GM23338 (cell line): ENCODE measurements around the gene CDIPT. TPM values are rescaled to one million over a fixed set of nuclear protein-coding genes. Genes with fewer than 3 reads are reported as not detected.

Experiments used
- ATAC-seq: fragments of 200-7000 bp; cut with Tn5 transposase; 3 replicates; pipeline ENCODE4 v1.9.1; 2020
- DNase-seq: peaks from one replicate; pipeline ENCODE4 v3.0.0-alpha.2; 2015; ENCODE audit warnings: low spot score
- H2AFZ ChIP-seq: fragments of 200-600 bp; sonication (generic); 2 replicates; pipeline ENCODE4 v1.8.0; 2016; ENCODE audit warnings: antibody characterized with exemption, mild to moderate bottlenecking, moderate library complexity
- H3F3A ChIP-seq: fragments of 200-600 bp; sonication (generic); replicated peaks from 2 replicates; pipeline ENCODE4 v1.8.0; 2017; ENCODE audit warnings: antibody characterized with exemption, mixed run types, low read depth
- H3K27ac ChIP-seq: fragments of 200-600 bp; sonication (generic); 2 replicates; pipeline ENCODE4 v1.6.1; 2016; ENCODE audit warnings: low read depth
- H3K27me3 ChIP-seq: fragments of 200-600 bp; sonication (generic); 2 replicates; pipeline ENCODE4 v1.8.0; 2016; ENCODE audit warnings: mild to moderate bottlenecking, mixed run types, moderate library complexity; ENCODE audit not compliant: insufficient read depth
- H3K36me3 ChIP-seq: fragments of 200-600 bp; sonication (generic); 2 replicates; pipeline ENCODE4 v1.8.0; 2016; ENCODE audit warnings: mild to moderate bottlenecking; ENCODE audit not compliant: insufficient read depth
- H3K4me1 ChIP-seq: fragments of 200-600 bp; sonication (generic); 2 replicates; pipeline ENCODE4 v1.8.0; 2016; ENCODE audit warnings: mild to moderate bottlenecking, moderate library complexity; ENCODE audit not compliant: insufficient read depth
- H3K4me2 ChIP-seq: fragments of 200-600 bp; sonication (generic); 2 replicates; pipeline ENCODE4 v1.7.1; 2017; ENCODE audit warnings: mixed run types
- H3K4me3 ChIP-seq: fragments of 200-600 bp; sonication (generic); 2 replicates; pipeline ENCODE4 v1.6.1; 2016; ENCODE audit warnings: mixed run types
- H3K79me2 ChIP-seq: fragments of 200-600 bp; sonication (generic); replicated peaks from 2 replicates; pipeline ENCODE4 v1.8.0; 2017; ENCODE audit warnings: mild to moderate bottlenecking; ENCODE audit not compliant: insufficient read depth
- H3K9me2 ChIP-seq: fragments of 200-600 bp; sonication (generic); 2 replicates; pipeline ENCODE4 v1.8.0; 2017; ENCODE audit not compliant: insufficient read depth
- H4K20me1 ChIP-seq: fragments of 200-600 bp; sonication (generic); replicated peaks from 2 replicates; pipeline ENCODE4 v1.8.0; 2017; ENCODE audit warnings: mild to moderate bottlenecking; ENCODE audit not compliant: insufficient read depth
- H3K27ac Mint-ChIP-seq: 2 replicates; pipeline ENCODE4 v1.8.0; 2020; ENCODE audit warnings: inconsistent platforms, mild to moderate bottlenecking, moderate library complexity, mixed read lengths
- H3K27me3 Mint-ChIP-seq: 3 replicates; pipeline ENCODE4 v1.8.0; 2022; ENCODE audit warnings: low read depth, mild to moderate bottlenecking, moderate library complexity, mixed read lengths, inconsistent platforms; ENCODE audit not compliant: insufficient read depth, poor library complexity
- H3K36me3 Mint-ChIP-seq: 3 replicates; pipeline ENCODE4 v1.8.0; 2021; ENCODE audit warnings: low read depth, mild to moderate bottlenecking, inconsistent platforms, moderate library complexity, mixed read lengths
- H3K4me1 Mint-ChIP-seq: 3 replicates; pipeline ENCODE4 v1.8.0; 2020; ENCODE audit warnings: mild to moderate bottlenecking, inconsistent platforms, mixed read lengths
- H3K4me3 Mint-ChIP-seq: 3 replicates; pipeline ENCODE4 v1.8.0; 2021; ENCODE audit warnings: moderate library complexity, mild to moderate bottlenecking, inconsistent platforms, mixed read lengths
- H3K9me3 Mint-ChIP-seq: 3 replicates; pipeline ENCODE4 v1.8.0; 2020; ENCODE audit warnings: moderate library complexity, mild to moderate bottlenecking, inconsistent platforms, mixed read lengths
- CREB1 ChIP-seq: fragments of 250-450 bp; sonication (Bioruptor Pico); IDR thresholded peaks from 2 replicates; pipeline ENCODE4 v1.5.0; 2020; ENCODE audit warnings: low read depth, mild to moderate bottlenecking, moderate library complexity
- JUNB ChIP-seq: IDR thresholded peaks from one replicate; pipeline ENCODE4 v1.6.1; 2016; ENCODE audit warnings: antibody characterized with exemption; ENCODE audit not compliant: unreplicated experiment
- POLR2AphosphoS5 ChIP-seq: IDR thresholded peaks from 2 replicates; pipeline ENCODE4 v1.6.1; 2016; ENCODE audit warnings: antibody characterized with exemption, low read depth
- STAT1 ChIP-seq: IDR thresholded peaks from one replicate; pipeline ENCODE4 v1.6.1; 2016; ENCODE audit warnings: antibody characterized with exemption; ENCODE audit not compliant: unreplicated experiment
- polyA plus RNA-seq: library from polyadenylated mRNA; unstranded; fragments of >200 nt; fragmentation: Nextera tagmentation; extraction: Ambion mirVana; gene quantifications from 2 replicates; pipeline ENCODE4 v1.2.1, GENCODE V29; 2016
- total RNA-seq: library from RNA; depleted of rRNA; stranded (reverse); fragments of >200 nt; shearing (Covaris generic); gene quantifications from 2 replicates; pipeline ENCODE4 v1.2.3, GENCODE V29; 2014
- TF ChIP-seq, protein P1 (sequence below): IDR thresholded peaks from one replicate; pipeline ENCODE4 v1.6.1; 2018; ENCODE audit warnings: antibody characterized with exemption; ENCODE audit not compliant: unreplicated experiment
- TF ChIP-seq, protein P2 (sequence below): fragments of 250-450 bp; sonication (Bioruptor Pico); IDR thresholded peaks from 2 replicates; pipeline ENCODE4 v1.5.0; 2020; ENCODE audit warnings: mild to moderate bottlenecking, moderate library complexity

CDIPT gene
- total and polyA plus RNA-seq, 2 experiments from 2014 or later, result 36.2 to 78.1 TPM

DNA sequence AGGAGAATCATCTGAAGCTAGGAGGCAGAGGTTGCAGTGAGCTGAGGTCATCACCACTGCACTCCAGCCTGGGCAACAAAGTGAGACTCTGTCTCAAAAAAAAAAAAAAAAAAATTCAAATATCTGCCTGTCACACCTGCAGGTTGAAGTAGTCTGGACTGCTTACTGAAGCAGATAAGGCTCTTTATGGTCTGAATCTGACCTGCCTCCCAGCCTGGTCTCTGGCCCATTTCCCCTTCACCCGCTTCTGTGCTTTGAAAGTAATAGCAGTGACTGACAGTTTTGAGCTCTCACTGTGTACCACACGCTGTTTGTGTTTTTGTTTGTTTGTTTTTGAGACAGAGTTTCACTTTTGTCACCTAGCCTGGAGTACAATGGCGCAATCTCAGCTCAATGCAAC is 30.5 kb upstream of the CDIPT start:
- Mint-ChIP-seq H3K27ac (no peak overlapping the region), H3K9me3 (no peaks in the 10 kb centered on the region), H3K4me3 (no peak overlapping the region), H3K27me3 (peaks cover under 1% of the 10 kb centered on the region), H3K36me3 (peaks cover 6% of the 10 kb centered on the region), H3K4me1 (peaks cover 19% of the 10 kb centered on the region)
- H3F3A ChIP-seq, result no peaks in the 10 kb centered on the region
- H3K27me3 ChIP-seq, result no peaks in the 10 kb centered on the region
- no peak overlapping the region for H2AFZ ChIP-seq
- no peaks in the 10 kb centered on the region for H3K36me3 ChIP-seq
- no peak overlapping the region for H3K27ac ChIP-seq
- peaks cover 12% of the 10 kb centered on the region for H3K4me1 ChIP-seq
- TF ChIP-seq, protein P1, sequence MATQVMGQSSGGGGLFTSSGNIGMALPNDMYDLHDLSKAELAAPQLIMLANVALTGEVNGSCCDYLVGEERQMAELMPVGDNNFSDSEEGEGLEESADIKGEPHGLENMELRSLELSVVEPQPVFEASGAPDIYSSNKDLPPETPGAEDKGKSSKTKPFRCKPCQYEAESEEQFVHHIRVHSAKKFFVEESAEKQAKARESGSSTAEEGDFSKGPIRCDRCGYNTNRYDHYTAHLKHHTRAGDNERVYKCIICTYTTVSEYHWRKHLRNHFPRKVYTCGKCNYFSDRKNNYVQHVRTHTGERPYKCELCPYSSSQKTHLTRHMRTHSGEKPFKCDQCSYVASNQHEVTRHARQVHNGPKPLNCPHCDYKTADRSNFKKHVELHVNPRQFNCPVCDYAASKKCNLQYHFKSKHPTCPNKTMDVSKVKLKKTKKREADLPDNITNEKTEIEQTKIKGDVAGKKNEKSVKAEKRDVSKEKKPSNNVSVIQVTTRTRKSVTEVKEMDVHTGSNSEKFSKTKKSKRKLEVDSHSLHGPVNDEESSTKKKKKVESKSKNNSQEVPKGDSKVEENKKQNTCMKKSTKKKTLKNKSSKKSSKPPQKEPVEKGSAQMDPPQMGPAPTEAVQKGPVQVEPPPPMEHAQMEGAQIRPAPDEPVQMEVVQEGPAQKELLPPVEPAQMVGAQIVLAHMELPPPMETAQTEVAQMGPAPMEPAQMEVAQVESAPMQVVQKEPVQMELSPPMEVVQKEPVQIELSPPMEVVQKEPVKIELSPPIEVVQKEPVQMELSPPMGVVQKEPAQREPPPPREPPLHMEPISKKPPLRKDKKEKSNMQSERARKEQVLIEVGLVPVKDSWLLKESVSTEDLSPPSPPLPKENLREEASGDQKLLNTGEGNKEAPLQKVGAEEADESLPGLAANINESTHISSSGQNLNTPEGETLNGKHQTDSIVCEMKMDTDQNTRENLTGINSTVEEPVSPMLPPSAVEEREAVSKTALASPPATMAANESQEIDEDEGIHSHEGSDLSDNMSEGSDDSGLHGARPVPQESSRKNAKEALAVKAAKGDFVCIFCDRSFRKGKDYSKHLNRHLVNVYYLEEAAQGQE, result no peak
- TF ChIP-seq POLR2AphosphoS5 (no peak), STAT1 (no peak), JUNB (no peak), CREB1 (CRISPR knock-in tag) (no peak)
- TF ChIP-seq, protein P2, sequence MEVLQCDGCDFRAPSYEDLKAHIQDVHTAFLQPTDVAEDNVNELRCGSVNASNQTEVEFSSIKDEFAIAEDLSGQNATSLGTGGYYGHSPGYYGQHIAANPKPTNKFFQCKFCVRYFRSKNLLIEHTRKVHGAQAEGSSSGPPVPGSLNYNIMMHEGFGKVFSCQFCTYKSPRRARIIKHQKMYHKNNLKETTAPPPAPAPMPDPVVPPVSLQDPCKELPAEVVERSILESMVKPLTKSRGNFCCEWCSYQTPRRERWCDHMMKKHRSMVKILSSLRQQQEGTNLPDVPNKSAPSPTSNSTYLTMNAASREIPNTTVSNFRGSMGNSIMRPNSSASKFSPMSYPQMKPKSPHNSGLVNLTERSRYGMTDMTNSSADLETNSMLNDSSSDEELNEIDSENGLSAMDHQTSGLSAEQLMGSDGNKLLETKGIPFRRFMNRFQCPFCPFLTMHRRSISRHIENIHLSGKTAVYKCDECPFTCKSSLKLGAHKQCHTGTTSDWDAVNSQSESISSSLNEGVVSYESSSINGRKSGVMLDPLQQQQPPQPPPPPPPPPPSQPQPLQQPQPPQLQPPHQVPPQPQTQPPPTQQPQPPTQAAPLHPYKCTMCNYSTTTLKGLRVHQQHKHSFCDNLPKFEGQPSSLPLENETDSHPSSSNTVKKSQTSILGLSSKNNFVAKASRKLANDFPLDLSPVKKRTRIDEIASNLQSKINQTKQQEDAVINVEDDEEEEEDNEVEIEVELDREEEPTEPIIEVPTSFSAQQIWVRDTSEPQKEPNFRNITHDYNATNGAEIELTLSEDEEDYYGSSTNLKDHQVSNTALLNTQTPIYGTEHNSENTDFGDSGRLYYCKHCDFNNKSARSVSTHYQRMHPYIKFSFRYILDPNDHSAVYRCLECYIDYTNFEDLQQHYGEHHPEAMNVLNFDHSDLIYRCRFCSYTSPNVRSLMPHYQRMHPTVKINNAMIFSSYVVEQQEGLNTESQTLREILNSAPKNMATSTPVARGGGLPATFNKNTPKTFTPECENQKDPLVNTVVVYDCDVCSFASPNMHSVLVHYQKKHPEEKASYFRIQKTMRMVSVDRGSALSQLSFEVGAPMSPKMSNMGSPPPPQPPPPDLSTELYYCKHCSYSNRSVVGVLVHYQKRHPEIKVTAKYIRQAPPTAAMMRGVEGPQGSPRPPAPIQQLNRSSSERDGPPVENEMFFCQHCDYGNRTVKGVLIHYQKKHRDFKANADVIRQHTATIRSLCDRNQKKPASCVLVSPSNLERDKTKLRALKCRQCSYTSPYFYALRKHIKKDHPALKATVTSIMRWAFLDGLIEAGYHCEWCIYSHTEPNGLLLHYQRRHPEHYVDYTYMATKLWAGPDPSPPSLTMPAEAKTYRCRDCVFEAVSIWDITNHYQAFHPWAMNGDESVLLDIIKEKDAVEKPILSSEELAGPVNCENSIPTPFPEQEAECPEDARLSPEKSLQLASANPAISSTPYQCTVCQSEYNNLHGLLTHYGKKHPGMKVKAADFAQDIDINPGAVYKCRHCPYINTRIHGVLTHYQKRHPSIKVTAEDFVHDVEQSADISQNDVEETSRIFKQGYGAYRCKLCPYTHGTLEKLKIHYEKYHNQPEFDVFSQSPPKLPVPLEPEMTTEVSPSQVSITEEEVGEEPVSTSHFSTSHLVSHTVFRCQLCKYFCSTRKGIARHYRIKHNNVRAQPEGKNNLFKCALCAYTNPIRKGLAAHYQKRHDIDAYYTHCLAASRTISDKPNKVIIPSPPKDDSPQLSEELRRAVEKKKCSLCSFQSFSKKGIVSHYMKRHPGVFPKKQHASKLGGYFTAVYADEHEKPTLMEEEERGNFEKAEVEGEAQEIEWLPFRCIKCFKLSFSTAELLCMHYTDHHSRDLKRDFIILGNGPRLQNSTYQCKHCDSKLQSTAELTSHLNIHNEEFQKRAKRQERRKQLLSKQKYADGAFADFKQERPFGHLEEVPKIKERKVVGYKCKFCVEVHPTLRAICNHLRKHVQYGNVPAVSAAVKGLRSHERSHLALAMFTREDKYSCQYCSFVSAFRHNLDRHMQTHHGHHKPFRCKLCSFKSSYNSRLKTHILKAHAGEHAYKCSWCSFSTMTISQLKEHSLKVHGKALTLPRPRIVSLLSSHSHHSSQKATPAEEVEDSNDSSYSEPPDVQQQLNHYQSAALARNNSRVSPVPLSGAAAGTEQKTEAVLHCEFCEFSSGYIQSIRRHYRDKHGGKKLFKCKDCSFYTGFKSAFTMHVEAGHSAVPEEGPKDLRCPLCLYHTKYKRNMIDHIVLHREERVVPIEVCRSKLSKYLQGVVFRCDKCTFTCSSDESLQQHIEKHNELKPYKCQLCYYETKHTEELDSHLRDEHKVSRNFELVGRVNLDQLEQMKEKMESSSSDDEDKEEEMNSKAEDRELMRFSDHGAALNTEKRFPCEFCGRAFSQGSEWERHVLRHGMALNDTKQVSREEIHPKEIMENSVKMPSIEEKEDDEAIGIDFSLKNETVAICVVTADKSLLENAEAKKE (CRISPR knock-in tag), result no peak
- H3K4me2 ChIP-seq, result no peak overlapping the region
- ATAC-seq (no peak), DNase-seq (no peak)
- H3K79me2 ChIP-seq, result no peaks in the 10 kb centered on the region
- H3K9me2 ChIP-seq, result no peaks in the 10 kb centered on the region
- H4K20me1 ChIP-seq, result no peaks in the 10 kb centered on the region; the same call in 1 of the 2 replicates
- H3K4me3 ChIP-seq, result no peak overlapping the region
